ENCODE data around the gene DRC7.

DNA sequence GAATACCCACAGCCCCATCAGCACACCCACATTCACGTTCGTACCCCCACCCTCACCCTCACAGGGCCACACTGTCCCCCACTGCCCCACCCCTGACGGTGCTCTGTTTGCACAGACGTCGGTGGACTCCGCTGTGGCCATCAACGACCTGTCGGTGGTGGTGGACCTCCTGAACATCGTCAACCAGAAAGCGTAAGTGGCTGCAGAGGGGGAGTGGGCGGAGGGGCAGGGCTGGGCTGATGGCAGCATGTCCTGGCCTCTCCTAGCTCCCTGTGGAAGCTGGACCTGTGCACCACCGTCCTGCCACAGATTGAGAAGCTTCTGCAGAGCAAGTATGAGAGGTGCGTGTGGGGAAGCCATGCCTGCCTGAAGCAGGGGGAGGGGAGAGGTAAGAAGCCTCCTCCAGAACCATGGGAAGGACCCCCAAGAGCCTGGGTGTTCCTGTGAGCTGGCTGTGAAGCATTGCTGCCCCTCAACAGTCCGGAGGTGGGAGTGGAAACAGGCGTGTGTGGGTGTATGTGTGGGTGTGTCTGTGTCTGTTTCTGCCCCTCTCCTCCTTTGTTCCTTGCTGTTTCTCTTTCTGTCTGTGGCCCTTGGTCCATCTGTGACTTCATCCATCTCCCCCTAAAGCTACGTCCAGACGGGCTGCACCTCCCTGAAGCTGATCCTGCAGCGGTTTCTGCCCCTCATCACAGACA lies 61.3 kb downstream of the DRC7 start:
- TF ChIP-seq POLR2A (IDR thresholded peaks at IDR 0.05; ENCODE audit: low read depth, low read length) (no peak), DPF2 (IDR thresholded peaks at IDR 0.05) (no peak), ATF3 (IDR thresholded peaks at IDR 0.05; ENCODE audit: borderline replicate concordance, extremely low read depth, low read depth, low read length) (no peak), CTCF (IDR thresholded peaks at IDR 0.05 in 2 of 3, conservative IDR thresholded peaks at IDR 0.05 in 1 of 3; ENCODE audit: control insufficient read depth in 2 of 3, extremely low read depth in 1 of 3, insufficient read depth in 1 of 3, low read depth in 3 of 3, low read length in 3 of 3) (no peak), HDAC6 (IDR thresholded peaks at IDR 0.05; ENCODE audit: unreplicated experiment) (no peak)
